Gastrocnemius medialis (tissue), 4 donors: ENCODE measurements around the gene MAPK14.

ENCODE experiments used
- POLR2A ChIP-seq, 2 donors: fragments of 450-650 bp; IDR thresholded peaks; one replicate each; pipeline ENCODE4 v1.6.1; 2017; ENCODE audit warnings: antibody characterized with exemption in 2 of 2, mild to moderate bottlenecking in 2 of 2, moderate library complexity in 2 of 2
- TF ChIP-seq, protein P1 (sequence below), 5 experiments: fragments of 450-650 bp in 3 of 5; fragments of 200-600 bp in 2 of 5; sonication (generic) in 2 of 5; IDR thresholded peaks in 4 of 5; conservative IDR thresholded peaks in 1 of 5; 1 replicate in 4 of 5; 2 replicates in 1 of 5; pipeline ENCODE4 v1.5.1; 2016 to 2019; ENCODE audit warnings: antibody characterized with exemption in 5 of 5, mild to moderate bottlenecking in 3 of 5, moderate library complexity in 3 of 5

DNA sequence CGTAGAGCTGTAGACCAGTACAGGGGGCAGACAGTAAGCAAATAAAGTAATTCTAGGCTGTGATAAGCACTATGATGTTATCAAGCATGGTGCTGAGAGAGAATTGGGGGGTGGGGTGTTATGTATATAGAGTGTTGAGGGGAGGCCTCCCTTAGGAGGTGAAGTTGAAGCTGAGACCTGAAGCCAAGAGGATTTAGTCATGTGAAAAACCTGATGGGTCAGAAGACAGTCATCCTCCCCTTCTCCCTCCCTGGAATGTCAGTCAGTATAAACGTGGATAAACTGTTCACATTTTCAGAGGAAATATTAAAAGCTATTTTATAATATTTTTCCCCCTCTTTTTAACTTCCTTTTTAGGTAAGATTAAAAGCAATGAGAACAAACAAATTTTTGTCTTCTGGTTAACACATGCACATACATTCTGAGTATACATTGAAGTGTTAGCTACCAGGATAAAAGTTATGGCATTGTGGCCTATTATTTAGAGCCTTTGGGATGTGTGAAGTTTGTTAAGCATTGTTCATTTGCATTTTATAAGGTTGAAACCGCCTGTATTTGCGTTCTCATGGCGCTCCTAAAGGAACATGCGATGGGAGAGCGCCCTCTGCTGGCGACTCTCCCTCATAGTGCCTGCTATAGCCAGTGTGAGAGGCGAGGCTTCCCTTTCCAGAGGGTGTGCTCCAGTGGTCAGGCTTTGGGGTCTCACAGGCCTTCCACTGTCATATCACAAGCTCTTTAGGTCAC, 67.3 kb downstream of the MAPK14 start:
- TF ChIP-seq, protein P1, sequence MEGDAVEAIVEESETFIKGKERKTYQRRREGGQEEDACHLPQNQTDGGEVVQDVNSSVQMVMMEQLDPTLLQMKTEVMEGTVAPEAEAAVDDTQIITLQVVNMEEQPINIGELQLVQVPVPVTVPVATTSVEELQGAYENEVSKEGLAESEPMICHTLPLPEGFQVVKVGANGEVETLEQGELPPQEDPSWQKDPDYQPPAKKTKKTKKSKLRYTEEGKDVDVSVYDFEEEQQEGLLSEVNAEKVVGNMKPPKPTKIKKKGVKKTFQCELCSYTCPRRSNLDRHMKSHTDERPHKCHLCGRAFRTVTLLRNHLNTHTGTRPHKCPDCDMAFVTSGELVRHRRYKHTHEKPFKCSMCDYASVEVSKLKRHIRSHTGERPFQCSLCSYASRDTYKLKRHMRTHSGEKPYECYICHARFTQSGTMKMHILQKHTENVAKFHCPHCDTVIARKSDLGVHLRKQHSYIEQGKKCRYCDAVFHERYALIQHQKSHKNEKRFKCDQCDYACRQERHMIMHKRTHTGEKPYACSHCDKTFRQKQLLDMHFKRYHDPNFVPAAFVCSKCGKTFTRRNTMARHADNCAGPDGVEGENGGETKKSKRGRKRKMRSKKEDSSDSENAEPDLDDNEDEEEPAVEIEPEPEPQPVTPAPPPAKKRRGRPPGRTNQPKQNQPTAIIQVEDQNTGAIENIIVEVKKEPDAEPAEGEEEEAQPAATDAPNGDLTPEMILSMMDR (IDR thresholded peaks at IDR 0.05 in 4 of 5, conservative IDR thresholded peaks at IDR 0.05 in 1 of 5): peak; percentile 92 to 97 (median 95)
- no peak for TF ChIP-seq POLR2A (IDR thresholded peaks at IDR 0.05)
